NCI-H2029 (cell line): ENCODE results near the gene SMYD3.
A peak's percentile ranks its signal among the peaks of the same experiment; 100 is the strongest.

ENCODE experiments used
- DNase-seq: peaks from one replicate; lab custom pipeline; 2025; lab: John Stamatoyannopoulos, UW

The SMYD3 gene

DNA sequence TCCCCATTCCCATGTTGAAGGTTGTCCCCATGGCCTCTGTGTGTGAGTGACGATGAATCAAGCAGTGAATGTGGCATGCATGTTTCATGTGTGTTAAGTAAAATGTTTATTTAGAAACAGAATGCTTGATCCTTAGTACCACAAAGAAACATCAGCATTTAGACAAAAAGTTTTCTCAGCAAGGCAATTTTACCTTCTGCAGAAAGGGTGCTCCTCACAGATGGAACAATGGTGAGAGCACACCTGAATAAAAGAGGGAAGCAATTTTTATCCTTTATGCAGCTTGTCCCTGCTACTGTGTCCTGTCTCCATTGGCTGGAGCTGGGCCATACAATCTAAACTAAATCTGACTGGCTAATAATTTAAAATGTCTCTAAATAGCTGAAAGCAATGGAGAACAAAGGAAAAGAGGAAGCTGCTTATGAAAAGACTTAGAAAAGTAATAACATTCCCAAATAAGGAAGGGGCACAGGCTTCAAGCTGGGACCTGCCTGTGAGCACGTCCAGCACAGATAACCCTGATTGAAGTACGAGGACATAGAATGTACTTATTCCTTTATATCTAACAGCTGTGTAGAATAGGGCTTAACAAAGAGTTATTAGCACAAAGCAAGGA lies 8.4 kb upstream of the SMYD3 start:
- DNase-seq: no peak

- DNase-seq: no peak
Observed at GRCh38 chr1:246513619-246514343, 6.7 kb upstream of the SMYD3 start.

- DNase-seq: no peak
Observed at GRCh38 chr1:246513041-246513440, 6.0 kb upstream of the SMYD3 start.

DNA sequence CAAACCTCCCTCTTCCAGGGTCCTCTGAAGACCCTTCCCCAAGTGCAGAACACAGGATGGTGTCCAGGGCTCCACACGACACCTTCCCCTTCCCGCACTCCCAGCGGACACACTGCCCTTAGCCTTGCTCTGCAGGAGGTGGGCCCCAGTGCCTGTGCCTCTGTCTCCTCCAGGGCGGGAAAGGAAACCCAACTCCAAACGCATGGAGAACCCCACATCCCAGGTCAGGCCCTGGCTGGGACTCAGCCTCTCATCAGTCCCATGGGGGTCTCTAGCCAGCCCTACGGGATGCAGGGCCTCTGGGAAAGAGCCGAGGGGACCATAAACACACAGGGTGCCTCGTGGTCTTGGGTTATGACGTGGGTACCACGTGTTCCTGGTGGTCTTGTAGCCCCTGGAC lies 5.6 kb upstream of the SMYD3 start:
- DNase-seq: no peak

DNA sequence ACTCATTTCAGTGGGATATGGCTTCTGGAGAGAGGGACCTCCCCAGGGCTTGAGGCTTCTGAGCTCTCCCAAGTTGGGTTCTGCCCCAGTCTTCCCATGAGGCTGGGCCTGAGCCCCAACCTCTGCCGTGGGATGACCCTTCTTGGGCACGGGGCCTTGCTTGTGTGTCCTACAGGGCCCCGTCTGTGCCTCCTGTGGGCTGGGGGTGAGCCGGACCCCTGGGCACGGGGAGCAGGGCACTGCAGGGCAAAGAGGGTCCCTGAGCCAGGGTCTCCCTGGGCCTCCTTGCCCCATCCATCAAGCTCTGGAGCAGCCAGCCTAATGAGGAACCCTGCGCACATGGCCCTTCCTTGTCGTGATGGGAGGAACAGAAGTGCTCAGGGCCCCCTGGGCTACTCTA lies 5.2 kb upstream of the SMYD3 start:
- DNase-seq: no peak

DNA sequence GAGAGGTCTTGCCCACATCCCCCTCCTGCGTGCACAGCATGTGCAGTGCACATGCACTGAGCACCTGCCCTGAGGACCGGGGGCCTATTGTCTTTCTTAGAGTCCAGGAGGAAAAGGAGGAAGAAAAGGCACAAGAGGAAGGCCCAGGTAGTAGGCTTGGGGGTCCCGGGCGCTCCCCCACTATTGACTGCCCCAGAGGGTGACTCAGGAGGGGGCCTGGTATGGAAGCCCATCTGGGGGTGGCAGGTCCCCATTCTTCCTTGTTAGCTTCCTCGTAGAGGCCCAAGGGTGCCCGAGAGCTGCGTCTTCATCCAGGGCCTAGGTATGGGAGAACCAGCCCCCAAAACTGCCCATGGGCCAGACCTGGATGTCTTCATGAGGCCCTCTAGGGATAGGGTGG lies 4.1 kb upstream of the SMYD3 start:
- no peak for DNase-seq

DNA sequence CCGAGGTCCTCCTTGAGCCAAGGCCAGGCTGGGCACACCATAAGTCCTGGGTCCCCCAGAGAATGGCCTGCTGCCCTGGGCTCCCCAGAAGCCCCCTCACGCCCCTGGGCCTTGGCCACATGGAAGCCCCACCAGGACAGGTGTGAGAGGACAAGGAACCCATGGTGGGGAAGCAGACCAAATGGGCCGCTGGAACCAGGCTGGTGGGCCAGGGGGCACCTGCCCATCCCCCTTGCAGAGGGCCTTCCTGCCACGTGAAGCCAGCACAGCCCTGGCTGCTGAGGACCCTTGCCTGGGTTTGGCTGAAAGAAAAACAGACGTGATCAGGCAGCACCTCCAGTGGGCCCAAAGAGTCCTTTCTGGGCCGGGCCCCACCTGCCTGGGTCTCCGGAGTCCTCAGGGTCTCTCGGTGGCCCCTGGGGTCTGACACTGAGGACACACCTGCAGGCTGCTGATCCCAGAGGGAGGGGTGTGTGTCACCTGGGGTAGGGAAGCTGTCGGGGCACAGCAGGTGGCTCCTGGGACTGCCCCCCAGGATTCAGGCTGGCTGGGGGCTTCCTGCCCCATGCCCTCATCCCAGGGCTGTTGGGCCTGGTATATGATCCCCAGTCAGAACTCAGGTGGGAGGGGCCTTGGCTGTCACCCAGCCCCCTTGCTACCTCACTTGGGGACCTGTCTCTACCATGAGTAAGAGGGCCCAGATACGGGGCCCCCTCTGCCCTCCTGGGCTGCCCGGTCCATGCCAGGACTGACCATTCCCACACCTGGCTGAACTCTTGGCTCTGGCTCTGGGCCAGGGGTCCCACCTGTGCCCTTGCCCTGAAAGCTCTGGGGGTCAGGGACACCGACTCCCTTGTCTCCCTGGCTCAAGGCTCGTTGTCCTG lies 3.3 kb upstream of the SMYD3 start:
- no peak for DNase-seq

DNA sequence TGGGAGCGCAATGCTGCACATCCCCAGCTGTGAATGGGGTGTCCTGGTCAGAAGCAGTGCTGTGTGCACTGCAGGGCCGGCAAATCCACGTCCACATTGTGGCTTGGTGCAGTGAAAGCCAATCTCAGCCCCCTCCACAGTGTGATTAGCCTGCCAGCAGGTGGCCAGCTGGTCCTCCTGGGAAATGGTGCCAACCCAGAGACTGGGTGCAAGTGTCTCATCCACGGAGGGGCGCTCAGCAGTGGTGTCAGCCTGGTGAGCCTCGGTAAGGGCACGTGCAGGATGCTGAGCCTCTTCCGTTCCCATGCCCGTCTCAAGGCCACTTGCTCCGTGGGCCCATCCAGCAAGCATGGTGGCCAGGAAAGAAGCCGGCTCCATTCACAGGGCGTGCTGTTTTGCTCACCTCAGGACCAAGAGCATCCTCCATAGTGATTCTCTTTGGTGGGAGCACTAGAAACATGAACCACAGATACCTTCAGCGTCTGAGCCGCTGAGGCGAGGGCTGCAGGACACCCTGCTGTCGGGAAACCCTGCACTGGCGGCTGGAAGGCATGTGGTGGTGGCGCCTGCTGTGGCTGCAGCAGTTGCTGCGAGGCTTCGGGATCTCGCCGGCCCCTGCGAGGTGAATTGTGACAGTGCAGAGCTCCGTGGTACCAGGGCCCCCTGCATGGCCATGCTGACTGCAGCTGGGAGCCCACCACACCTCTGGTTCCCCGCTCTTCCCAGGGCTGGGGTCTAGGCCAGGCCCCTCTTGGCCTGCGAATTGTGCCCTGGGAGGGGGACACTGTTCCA lies 2.0 kb upstream of the SMYD3 start:
- DNase-seq: no peak

DNA sequence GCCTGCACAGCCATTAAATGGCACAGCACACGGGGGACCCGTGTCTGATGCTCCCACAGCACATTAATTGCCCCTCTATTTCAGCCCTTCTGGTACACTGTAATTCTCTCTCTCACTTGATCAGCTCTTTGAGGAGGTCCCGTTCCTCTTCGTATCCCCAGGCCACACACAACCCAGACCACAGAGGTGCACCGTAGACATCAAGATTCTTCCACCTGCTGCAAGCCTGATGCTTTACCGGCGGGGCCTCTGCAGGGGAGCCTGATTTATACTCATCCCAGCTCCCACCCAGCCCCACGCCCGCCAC lies 759 bp downstream of the SMYD3 start:
- no peak for DNase-seq

DNA sequence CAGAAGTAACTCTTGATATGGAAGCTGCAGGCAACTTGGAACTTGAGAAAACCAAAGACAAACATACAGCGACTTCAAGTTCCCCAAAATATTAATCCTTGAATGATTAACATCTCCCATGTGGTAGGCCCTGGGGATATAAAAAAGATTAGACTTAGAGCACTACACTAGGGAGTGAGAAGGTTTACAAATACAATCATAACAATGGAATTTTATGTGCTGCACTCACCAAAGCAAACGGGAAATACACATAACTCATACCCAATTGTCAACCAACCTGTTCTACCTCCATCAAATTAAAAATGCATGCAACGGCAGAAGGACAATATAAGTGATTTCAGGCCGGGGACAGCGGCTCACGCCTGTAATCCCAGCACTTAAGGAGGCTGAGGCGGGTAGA lies 3.7 kb downstream of the SMYD3 start:
- no peak for DNase-seq

DNA sequence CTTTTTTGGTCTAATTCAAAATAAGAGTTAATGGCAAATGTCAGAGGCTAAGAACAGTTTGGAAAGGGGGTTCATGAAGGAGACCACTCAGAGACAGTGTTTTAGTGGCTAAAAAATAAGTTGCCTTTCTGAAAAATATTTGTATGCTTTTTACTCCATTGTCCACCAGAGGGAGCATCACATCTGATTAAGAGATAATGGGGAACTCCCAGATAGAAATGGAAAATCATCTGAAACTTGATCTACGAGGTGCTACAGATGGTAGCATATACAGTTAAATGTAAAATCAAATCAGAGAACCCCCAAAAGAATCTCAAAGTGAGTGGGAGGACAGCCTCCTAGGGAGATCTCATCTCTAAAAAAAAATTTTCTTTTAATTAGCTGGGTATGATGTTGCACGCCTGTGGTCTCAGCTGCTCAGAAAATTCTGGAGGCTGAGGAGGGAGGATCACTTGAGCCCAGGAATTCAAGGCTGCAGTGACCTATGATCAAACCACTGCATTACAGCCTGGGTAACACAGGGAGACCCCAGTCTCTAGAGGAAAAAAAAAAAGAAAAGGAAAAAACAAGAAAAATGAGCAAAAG lies 9.7 kb downstream of the SMYD3 start:
- DNase-seq: peak; percentile 47

DNA sequence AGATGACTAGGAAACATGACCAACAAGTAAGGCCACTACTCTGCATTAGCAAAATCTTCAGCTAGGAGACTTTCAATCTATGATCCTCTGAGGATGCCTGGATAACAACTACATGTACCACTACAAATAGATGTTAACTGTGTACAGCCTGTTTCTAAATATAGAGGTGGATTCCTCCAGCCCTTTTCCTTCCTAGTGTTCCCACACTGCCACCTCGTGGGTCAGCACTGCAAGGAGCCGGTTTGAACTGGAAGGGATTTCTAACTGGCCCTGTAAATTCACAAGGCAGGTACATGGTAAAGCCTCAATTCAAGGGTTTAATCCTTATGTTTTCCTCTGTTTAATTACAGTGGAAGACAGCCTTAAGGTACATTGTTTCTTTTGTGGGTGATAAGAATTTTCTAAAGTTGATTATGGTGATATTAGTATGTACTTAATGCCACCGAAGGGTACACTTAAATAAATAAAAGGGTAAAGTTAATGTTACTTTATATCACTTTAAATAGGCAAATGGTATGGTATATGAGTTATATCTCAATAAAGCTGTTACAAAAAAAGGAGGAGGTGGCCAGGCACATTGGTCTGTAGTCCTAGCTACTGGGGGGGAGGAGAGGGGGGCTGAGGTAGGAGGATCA lies 14.4 kb downstream of the SMYD3 start:
- DNase-seq: peak; percentile 44

DNA sequence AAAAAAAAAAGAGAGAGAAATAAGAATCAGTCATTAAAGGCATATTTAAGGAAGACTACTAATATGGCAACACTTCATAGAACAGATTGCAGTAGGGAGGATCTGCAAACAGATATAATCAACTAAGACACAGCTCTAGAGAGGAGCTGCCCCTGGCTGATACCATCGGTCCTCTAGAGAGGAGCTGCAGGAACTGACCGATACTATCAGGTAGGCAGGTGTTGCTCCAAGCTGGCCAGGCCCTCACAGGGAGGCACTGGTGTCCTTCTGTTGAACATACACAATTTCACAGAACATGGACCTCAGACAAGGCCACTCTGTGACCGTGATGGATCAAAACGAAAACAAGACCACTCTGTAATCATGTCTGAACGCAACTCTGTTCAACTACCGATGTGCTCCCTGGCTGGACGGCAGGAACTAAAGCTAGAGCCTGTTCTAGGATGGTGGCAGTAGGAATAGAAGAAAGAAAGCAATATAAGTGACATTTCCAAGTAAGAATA lies 15.5 kb downstream of the SMYD3 start:
- no peak for DNase-seq

GRCh38 chr1:246488674-246489073 lies 18.4 kb downstream of the SMYD3 start:
- no peak for DNase-seq

DNA sequence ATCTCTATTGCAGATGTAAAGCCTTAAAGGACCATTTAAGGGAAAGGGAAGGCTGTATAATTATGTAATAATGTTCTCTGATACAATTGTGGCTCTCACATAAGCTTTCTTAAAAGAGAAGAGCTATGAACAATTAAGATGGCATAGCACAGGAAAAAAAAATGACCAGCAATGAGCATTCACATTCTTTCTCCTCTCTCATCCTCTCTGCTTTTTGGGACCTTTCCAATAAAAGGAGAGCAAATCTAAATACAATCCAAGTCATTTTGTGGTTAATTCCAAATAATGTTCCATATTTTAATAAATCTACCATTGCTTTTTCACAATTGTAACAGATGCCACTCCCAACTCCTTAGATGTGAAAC lies 23.5 kb downstream of the SMYD3 start:
- no peak for DNase-seq

DNA sequence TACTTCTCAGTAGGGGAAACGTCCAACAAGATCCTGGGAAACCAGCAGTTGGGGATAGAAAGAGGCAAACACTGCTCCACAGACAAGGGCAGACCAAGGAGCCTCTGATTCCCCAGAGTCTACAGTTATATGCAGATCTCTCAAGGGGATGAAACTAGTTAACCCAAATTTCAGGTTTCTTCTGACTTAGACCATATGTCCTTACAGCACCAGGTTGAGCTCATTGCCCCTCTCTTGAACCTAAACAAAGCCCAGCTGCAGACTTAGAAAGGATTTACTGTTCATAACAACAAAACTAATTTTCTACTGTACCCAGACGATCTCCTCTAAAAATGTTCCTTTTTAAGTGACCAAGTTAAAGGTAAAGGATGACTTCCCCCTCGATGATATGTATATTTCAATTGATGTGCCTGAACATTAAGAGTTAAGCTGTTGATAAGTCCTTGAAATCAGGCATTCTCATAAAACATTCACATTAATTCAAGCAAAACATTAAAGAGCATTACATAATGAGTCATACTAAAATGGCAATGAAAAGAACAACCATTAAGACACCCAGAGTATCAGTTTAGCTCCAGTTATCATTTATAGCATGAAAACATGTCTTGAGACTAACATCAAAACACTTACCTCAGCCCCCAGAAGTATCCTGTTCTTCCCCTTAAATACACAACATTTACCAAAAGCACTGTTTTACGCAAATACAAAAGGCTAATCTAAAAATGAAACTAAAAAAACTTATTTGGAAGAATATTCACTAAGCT lies 24.1 kb downstream of the SMYD3 start:
- DNase-seq: no peak

GRCh38 chr1:246479061-246479460 lies 28.0 kb downstream of the SMYD3 start:
- no peak for DNase-seq

GRCh38 chr1:246477634-246478033 lies 29.4 kb downstream of the SMYD3 start:
- no peak for DNase-seq

GRCh38 chr1:246476771-246477170 lies 30.3 kb downstream of the SMYD3 start:
- no peak for DNase-seq

GRCh38 chr1:246471688-246472087 lies 35.4 kb downstream of the SMYD3 start:
- no peak for DNase-seq

DNA sequence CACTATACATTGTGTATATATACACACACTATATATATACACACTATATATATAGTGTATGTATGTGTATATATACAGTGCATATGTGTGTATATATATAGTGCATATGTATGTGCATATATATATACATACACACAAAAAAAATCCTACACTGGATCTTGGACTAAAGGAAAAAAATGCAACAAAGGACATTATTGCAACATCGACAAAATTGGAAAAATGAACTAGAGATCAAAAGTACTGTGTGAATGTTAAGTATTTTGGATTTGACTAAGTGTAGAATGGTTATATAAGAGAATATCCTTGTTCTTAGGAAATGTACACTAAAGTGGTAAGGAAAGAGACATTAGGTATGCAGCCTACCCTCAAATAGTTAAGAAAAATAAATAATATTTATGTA lies 36.5 kb downstream of the SMYD3 start:
- DNase-seq: no peak
